ENCODE results near the gene THSD4. TPM values are rescaled to one million over a fixed set of nuclear protein-coding genes. Genes with fewer than 3 reads are reported as not detected.

Gene THSD4
- total RNA-seq, 1 experiment from 2014 or later: 1.2 TPM

- no peak for DNase-seq (ENCODE audit: low spot score)
- in situ Hi-C loops (cut with HindIII; ENCODE audit: low sequenced_read_pairs): no loop called here
Observed at GRCh38 chr15:71768184-71768583, 652.9 kb downstream of the THSD4 start.

GRCh38 chr15:71773206-71773859 is 658.1 kb downstream of the THSD4 start:
- DNase-seq (ENCODE audit: low spot score): no peak
- in situ Hi-C loops (cut with HindIII; ENCODE audit: low sequenced_read_pairs): no loop called here

- in situ Hi-C loops (cut with HindIII; ENCODE audit: low sequenced_read_pairs): no loop called here
Observed at GRCh38 chr15:71775856-71776255, 660.6 kb downstream of the THSD4 start.

GRCh38 chr15:71776304-71776703 is 661.0 kb downstream of the THSD4 start:
- DNase-seq (ENCODE audit: low spot score): no peak
- in situ Hi-C loops (cut with HindIII; ENCODE audit: low sequenced_read_pairs): no loop called here

More at GRCh38 chr15:71775856-71776255, 660.6 kb downstream of the THSD4 start:
- no peak for DNase-seq (ENCODE audit: low spot score)

- in situ Hi-C loops (cut with HindIII; ENCODE audit: low sequenced_read_pairs): no loop called here
- DNase-seq (ENCODE audit: low spot score): peak; percentile 41
Observed at GRCh38 chr15:71777216-71777943, 662.1 kb downstream of the THSD4 start.

GRCh38 chr15:71779073-71779797 is 664.0 kb downstream of the THSD4 start:
- in situ Hi-C loops (cut with HindIII; ENCODE audit: low sequenced_read_pairs): no loop called here
- no peak for DNase-seq (ENCODE audit: low spot score)

GRCh38 chr15:71780115-71780976 is 665.1 kb downstream of the THSD4 start:
- in situ Hi-C loops (cut with HindIII; ENCODE audit: low sequenced_read_pairs): no loop called here
- DNase-seq (ENCODE audit: low spot score): peak; percentile 57

GRCh38 chr15:71781179-71781964 is 666.1 kb downstream of the THSD4 start:
- in situ Hi-C loops (cut with HindIII; ENCODE audit: low sequenced_read_pairs): no loop called here
- DNase-seq (ENCODE audit: low spot score): no peak

GRCh38 chr15:71781965-71782265 is 666.6 kb downstream of the THSD4 start:
- in situ Hi-C loops (cut with HindIII; ENCODE audit: low sequenced_read_pairs): no loop called here

GRCh38 chr15:71782422-71783165 is 667.3 kb downstream of the THSD4 start:
- DNase-seq (ENCODE audit: low spot score): no peak
- in situ Hi-C loops (cut with HindIII; ENCODE audit: low sequenced_read_pairs): no loop called here

More at GRCh38 chr15:71781965-71782265, 666.6 kb downstream of the THSD4 start:
- DNase-seq (ENCODE audit: low spot score): no peak

- in situ Hi-C loops (cut with HindIII; ENCODE audit: low sequenced_read_pairs): no loop called here
- no peak for DNase-seq (ENCODE audit: low spot score)
Observed at GRCh38 chr15:71784719-71785118, 669.4 kb downstream of the THSD4 start.

- in situ Hi-C loops (cut with HindIII; ENCODE audit: low sequenced_read_pairs): no loop called here
- no peak for DNase-seq (ENCODE audit: low spot score)
Observed at GRCh38 chr15:71785996-71786395, 670.7 kb downstream of the THSD4 start.

- DNase-seq (ENCODE audit: low spot score): no peak
- in situ Hi-C loops (cut with HindIII; ENCODE audit: low sequenced_read_pairs): no loop called here
Observed at GRCh38 chr15:71786673-71787072, 671.4 kb downstream of the THSD4 start.

GRCh38 chr15:71788646-71789579 is 673.6 kb downstream of the THSD4 start:
- no peak for DNase-seq (ENCODE audit: low spot score)
- in situ Hi-C loops (cut with HindIII; ENCODE audit: low sequenced_read_pairs): no loop called here

- no peak for DNase-seq (ENCODE audit: low spot score)
- in situ Hi-C loops (cut with HindIII; ENCODE audit: low sequenced_read_pairs): no loop called here
Observed at GRCh38 chr15:71789616-71790015, 674.3 kb downstream of the THSD4 start.

- no peak for DNase-seq (ENCODE audit: low spot score)
- in situ Hi-C loops (cut with HindIII; ENCODE audit: low sequenced_read_pairs): no loop called here
Observed at GRCh38 chr15:71790081-71790480, 674.8 kb downstream of the THSD4 start.

- DNase-seq (ENCODE audit: low spot score): no peak
- in situ Hi-C loops (cut with HindIII; ENCODE audit: low sequenced_read_pairs): no loop called here
Observed at GRCh38 chr15:71791975-71792374, 676.7 kb downstream of the THSD4 start.

All from G401 (cell line).